Measurements from ENCODE around the gene NOL9.
A peak's percentile ranks its signal among the peaks of the same experiment; 100 is the strongest.

The NOL9 gene

GRCh38 chr1:6588893-6589520, 34.7 kb upstream of the NOL9 start:
- DNase-seq = no peak

GRCh38 chr1:6588128-6588892, 34.0 kb upstream of the NOL9 start:
- no peak for DNase-seq

GRCh38 chr1:6587261-6588005, 33.1 kb upstream of the NOL9 start:
- no peak for DNase-seq

- DNase-seq = no peak
Observed at GRCh38 chr1:6586404-6586816, 32.1 kb upstream of the NOL9 start.

- DNase-seq = no peak
Observed at GRCh38 chr1:6585841-6586240, 31.5 kb upstream of the NOL9 start.

- DNase-seq = no peak
Observed at GRCh38 chr1:6585081-6585722, 30.9 kb upstream of the NOL9 start.

- DNase-seq = no peak
Observed at GRCh38 chr1:6584126-6585080, 30.1 kb upstream of the NOL9 start.

- no peak for DNase-seq
Observed at GRCh38 chr1:6582370-6582769, 28.1 kb upstream of the NOL9 start.

GRCh38 chr1:6581561-6582305, 27.4 kb upstream of the NOL9 start:
- no peak for DNase-seq

- DNase-seq = no peak
Observed at GRCh38 chr1:6580593-6581409, 26.5 kb upstream of the NOL9 start.

GRCh38 chr1:6580119-6580592, 25.8 kb upstream of the NOL9 start:
- DNase-seq = no peak

GRCh38 chr1:6579374-6580118, 25.2 kb upstream of the NOL9 start, which contains the start of gene ZBTB48:
ZBTB48 (plus strand) TSS chr1:6579994; CDS start chr1:6580610, 616 bp downstream.
- peak; percentile 97 for DNase-seq

- no peak for DNase-seq
Observed at GRCh38 chr1:6578624-6579373, 24.5 kb upstream of the NOL9 start.

GRCh38 chr1:6577831-6578525, 23.7 kb upstream of the NOL9 start:
- no peak for DNase-seq

GRCh38 chr1:6574818-6575217, 20.5 kb upstream of the NOL9 start:
- no peak for DNase-seq

GRCh38 chr1:6574025-6574620, 19.8 kb upstream of the NOL9 start:
- DNase-seq = no peak

- no peak for DNase-seq
Observed at GRCh38 chr1:6572653-6573383, 18.5 kb upstream of the NOL9 start.
